Measurements from ENCODE around the gene UBE2E1. TPM values are rescaled to one million over a fixed set of nuclear protein-coding genes. Genes with fewer than 3 reads are reported as not detected.

The UBE2E1 gene
- total RNA-seq (2014; rRNA removed; shearing (Covaris generic)): 99.0 and 107 TPM in 2 replicates

- peak; percentile 66 for DNase-seq (ENCODE audit: low read depth)
These were observed at the start of gene UBE2E1 for GRCh38 chr3:23805633-23806533. Gene UBE2E1, plus strand, starts transcription at chr3:23805955. Its CDS starts 1,315 bp downstream, at chr3:23807270.

DNA sequence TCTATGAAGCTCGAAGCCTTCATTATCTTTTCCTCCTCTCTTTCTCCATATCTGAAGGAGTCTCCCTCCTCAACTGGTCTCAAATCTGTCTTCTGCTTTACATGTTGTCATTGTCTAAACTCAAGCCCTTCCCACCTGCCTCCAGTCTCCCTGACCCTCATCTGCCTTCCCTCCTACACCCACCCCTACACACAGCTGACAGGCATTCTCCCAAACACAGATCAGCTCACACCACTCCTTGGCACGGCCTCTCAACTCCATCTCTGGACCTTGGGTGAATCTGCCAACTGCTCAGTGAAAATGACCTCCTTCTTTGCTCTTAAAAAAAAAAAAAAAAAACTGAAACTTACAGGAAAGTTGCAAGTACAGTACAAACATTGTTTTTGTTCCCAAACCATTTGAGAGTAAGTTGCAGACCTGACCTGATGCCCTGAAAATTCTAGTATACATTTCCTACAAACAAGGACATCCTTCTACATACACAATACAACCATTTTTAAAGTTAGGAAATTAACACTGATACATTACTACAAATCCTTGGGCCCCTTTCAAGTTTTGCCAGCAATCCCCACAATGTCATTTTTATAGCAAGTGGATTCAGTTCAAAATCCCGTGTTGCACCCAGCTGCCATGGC, 49.4 kb upstream of the UBE2E1 start:
- no peak for DNase-seq (ENCODE audit: low read depth)

DNA sequence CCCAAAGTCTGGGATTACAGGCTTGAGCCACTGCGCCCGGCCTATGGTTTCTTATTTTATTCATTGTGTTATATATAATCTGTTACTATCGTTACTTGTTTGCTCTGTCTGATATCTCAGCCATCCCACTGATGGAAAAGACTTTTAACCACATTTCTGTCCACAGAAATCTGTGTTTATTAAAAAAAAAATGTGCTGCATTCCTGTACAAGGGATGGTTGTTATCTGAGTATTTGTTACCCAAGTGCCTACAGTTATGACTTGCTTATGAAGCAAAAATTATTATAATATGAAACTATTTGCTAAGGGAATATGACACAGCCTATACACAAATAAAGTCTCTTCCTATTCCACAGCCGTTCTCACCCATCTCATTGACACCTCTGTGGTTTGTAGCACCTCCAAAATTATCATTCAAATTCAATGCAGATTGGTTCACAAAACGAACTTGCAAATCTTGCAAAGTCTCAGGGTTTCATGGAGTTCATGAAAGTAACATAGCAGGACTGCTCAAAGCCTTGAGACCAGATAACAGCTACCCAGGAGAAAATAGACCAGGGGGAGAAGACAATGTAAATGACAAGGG, 47.4 kb upstream of the UBE2E1 start:
- no peak for DNase-seq (ENCODE audit: low read depth)

DNA sequence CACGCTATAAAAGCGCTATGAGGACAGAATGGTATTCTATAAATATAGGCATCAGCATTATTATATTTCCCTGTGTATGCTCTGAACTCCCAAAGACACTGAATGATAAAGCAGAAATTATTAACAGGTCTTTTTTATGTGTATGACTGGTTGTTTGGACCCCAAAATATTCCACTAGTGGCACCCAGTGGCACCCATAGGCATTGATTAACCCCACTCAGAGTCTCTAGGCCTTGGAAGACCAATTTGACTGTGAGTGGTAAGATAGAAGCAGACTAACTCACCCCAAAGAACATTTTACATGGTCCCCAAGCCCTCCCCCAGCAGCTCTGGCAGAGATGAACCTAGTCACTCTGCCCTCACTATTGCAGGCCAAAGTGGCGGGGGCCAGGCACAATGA, 45.4 kb upstream of the UBE2E1 start:
- no peak for DNase-seq (ENCODE audit: low read depth)

DNA sequence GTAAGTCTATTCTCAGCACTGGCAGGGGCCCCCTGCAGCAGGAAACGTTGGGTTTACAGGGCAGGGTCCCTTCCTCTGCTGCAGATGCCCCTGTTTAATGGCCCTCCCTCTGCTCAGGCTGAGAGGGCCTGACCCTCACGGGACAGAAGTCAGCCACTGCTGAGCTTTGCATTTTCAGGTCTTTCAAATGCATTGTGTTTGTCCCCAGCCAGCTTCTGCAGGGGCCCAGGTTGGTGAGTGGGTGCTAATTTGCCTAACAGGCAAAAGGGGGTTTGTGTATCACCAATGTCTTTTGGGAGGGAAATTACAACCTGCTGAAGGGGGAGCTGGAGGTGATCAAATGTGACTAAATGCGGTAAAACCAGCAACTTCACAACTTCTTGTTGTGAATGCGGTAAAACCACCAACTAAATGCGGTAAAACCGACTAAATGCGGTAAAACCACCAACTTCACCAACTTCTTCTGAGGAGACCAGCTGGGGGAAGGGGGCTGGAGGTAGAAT, 44.8 kb upstream of the UBE2E1 start:
- no peak for DNase-seq (ENCODE audit: low read depth)

- DNase-seq (ENCODE audit: low read depth): peak; percentile 56
These were observed 44.3 kb upstream of the UBE2E1 start for GRCh38 chr3:23761440-23761896.

DNA sequence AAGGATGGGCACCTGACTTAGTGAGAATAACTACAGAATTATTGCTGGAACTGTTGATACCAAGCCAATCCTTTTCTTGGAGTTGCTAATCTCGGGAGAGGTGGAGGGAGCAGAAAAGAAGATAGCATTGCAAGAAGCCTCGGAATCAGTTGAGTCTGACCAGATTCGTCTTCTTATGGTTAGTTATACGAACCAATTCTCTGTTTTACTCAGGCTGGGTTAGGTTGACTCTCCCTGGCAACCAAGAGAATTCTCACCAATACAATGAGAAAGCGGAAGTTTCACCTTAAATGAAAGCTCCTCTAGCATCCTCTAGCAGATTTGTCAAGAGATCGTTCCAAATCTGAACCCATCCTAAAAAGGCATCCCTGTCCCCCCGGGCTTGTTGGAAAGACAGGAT, 43.5 kb upstream of the UBE2E1 start:
- no peak for DNase-seq (ENCODE audit: low read depth)

GRCh38 chr3:23762759-23763477, 42.8 kb upstream of the UBE2E1 start:
- no peak for DNase-seq (ENCODE audit: low read depth)

DNA sequence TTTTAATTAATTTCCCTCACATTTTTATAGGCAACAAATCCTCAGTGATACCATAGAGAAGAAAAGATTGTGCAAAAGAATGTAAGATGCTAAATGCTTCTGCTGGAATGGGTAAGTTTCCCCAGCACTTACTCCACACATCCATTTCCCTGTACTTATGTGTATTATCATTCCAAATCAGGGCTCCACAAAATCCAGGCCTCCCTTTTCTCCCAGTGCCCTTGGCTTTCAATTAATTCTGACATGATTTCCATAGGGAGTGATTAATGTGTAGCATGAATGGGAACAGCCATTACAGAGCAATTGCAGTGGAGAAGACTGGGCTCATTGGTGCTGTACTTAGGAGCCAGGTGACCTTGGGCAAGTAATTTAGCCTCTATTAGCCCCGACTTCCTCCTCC, 41.3 kb upstream of the UBE2E1 start:
- DNase-seq (ENCODE audit: low read depth): no peak

- no peak for DNase-seq (ENCODE audit: low read depth)
These were observed 38.2 kb upstream of the UBE2E1 start for GRCh38 chr3:23767546-23767945.

GRCh38 chr3:23775254-23775909, 30.4 kb upstream of the UBE2E1 start:
- no peak for DNase-seq (ENCODE audit: low read depth)

DNA sequence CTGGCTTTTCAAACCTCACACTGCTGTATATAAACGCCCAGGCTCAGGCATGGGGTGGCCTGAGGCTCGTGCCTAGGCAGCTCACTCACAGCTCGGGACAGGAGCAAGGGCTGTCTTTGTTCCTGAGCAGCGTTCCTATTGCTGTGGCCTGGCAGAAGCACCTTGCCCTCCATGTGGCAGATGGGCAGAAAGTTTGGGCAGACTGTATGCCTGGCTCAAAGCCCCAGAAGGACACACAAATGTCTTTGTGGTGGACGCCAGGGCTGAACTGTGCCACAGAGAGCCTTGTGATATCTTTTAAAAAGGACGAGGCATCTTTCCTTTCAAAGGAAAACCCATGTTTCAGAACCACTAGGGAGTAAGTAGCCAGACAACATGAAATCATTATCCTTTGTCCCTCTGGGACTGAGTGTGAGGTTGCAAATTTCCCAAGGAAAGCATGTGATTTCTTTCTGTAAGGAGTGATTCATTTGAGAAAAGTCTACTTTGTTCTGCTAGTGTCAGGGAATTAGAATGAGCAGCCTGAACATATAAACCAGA, 29.3 kb upstream of the UBE2E1 start:
- peak; percentile 20 for DNase-seq (ENCODE audit: low read depth)

GRCh38 chr3:23778446-23778845, 27.3 kb upstream of the UBE2E1 start:
- DNase-seq (ENCODE audit: low read depth): peak; percentile 7

DNA sequence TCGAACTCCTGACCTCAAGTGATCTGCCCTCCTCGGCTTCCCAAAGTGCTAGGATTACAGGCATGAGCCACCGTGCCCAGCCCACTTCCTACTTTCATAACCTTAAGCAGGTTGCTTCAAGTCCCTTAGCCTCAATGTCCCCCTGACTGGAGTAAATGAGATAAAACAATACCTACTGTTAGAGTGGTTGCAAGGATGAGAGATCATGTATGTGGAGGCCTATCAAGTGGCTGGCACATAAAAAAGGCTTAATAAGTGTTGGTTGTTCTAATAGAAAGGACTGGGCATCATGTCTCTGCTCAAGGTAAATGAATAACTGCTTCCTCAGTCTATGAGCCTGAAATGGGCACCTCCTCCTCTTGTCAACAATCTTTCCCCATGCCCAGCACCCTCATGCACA, 25.9 kb upstream of the UBE2E1 start:
- no peak for DNase-seq (ENCODE audit: low read depth)

DNA sequence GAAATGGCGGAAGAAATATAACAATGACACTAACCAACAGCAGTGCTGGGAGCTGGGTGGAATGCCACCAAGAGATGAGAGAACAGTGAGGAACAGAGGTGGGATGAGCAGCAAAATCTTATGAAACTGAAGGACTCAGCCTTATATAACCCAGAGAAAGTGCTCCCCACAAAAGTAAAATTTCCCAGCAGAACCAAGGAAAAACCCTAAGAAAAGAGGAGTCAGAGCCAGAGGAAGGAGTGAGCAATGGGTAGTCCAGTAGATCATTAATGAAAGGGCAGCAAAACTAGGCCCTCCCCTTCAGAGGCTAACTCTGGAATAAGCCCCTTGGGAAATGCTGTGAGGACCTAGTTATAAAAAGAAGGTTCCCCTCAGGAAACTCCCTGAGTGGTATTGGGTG, 24.7 kb upstream of the UBE2E1 start:
- no peak for DNase-seq (ENCODE audit: low read depth)

DNA sequence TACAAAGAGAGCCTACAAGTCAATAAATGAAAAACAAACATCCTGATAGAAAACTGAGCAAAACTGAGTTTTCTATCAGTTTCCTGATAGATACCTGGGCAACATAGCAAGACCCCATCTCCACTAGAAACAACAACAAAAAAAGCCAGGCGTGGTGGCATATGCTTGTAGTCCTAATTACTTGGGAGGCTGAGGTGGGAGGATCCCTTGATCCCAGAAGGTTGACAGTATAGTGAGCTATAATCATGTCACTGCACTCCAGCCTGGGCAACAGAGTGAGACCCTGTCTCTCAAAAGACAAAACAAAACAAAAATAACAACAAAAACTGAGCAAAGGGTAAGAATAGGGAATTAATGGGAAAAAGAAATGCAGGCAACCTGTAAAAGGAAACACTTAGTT, 23.9 kb upstream of the UBE2E1 start:
- no peak for DNase-seq (ENCODE audit: low read depth)

DNA sequence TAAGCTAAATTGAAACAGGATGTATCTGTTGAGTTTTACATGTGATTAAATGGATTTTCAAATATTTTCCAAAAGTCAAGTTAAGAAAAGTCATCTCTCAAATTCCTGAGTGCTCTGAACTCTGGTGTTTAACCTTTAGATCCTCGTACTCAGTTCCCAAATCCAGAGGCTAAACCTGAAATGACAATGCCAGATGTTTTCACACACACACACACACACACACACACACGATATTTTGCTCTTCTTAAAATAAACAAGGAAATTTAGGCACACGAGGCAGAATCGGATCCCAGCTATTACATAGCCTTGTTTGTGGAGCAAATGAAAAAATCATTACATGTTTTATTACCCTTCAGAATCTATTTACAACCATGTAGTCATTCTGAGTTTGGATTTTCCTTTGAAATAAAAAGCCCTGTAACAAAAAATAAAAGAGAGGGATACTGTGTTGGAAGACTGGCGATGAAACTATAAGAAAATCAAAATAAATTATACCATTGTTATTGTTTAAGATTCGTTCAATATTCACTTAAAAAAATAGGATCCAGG, 20.6 kb upstream of the UBE2E1 start:
- no peak for DNase-seq (ENCODE audit: low read depth)

DNA sequence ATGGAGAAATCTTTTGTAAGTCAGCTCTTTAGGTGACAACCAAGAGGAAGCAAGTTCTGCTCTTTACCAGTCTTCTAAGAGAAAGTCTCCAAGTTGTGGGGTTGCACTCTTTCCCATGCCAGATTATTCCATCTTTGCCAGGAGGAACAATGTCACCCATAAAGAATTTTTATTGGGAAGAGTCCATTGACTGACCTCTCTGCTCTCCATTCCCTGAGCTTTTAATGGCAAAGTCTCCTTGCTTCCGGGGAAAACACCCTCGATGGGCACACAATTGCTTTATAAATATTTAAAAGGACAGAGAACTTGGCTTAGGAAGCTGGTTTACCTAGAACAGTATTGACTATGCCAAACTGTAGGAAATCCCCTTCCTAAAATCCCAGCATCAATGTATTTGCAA, 19.9 kb upstream of the UBE2E1 start:
- peak; percentile 44 for DNase-seq (ENCODE audit: low read depth)

GRCh38 chr3:23791678-23792077, 14.1 kb upstream of the UBE2E1 start:
- no peak for DNase-seq (ENCODE audit: low read depth)

- no peak for DNase-seq (ENCODE audit: low read depth)
These were observed 12.1 kb upstream of the UBE2E1 start for GRCh38 chr3:23793528-23794134.
